Heart right ventricle (tissue), 16 donors: ENCODE data around the gene RFXAP. TPM values are rescaled to one million over a fixed set of nuclear protein-coding genes. Genes with fewer than 3 reads are reported as not detected.

Source experiments
- ATAC-seq, 8 donors: fragments of 200-7000 bp; cut with Tn5 transposase; one replicate each; pipeline ENCODE4 v1.9.1; 2020; ENCODE audit warnings: mild to moderate bottlenecking in 8 of 8, moderate library complexity in 8 of 8, moderate number of reproducible peaks in 1 of 8
- DNase-seq, 2 donors: peaks; one replicate each; pipeline ENCODE4 v3.0.0-alpha.2; 2020
- H3K27ac ChIP-seq, 10 donors: fragments of 200-600 bp; sonication (generic) in 2 of 10; one replicate each; pipeline versions ENCODE4 v1.5.0 to v1.8.0; 2020 to 2022; ENCODE audit warnings: mild to moderate bottlenecking in 3 of 10
- H3K27me3 ChIP-seq, 7 donors: fragments of 200-600 bp; one replicate each; pipeline ENCODE4 v1.8.0; 2021 to 2022; ENCODE audit warnings: mild to moderate bottlenecking in 2 of 7
- H3K36me3 ChIP-seq, 9 donors: fragments of 200-600 bp; sonication (generic) in 1 of 9; one replicate each; pipeline versions ENCODE4 v1.5.0 to v1.8.0; 2020 to 2022; ENCODE audit warnings: mild to moderate bottlenecking in 2 of 9
- H3K4me1 ChIP-seq, 9 donors: fragments of 200-600 bp; sonication (generic) in 1 of 9; one replicate each; pipeline versions ENCODE4 v1.5.0 to v1.8.0; 2020 to 2022; ENCODE audit warnings: mild to moderate bottlenecking in 4 of 9
- H3K4me3 ChIP-seq, 10 donors: fragments of 200-600 bp; sonication (generic) in 2 of 10; one replicate each; pipeline versions ENCODE4 v1.5.0 to v1.8.0; 2020 to 2022; ENCODE audit warnings: mild to moderate bottlenecking in 7 of 10, moderate library complexity in 2 of 10
- H3K9me3 ChIP-seq, 11 donors: fragments of 200-600 bp in 10 of 11; sonication (generic) in 2 of 11; one replicate each; pipeline versions ENCODE4 v1.5.0 to v1.8.0; 2013 to 2022; ENCODE audit warnings: mild to moderate bottlenecking in 2 of 11, control low read depth in 1 of 11, moderate library complexity in 1 of 11
- CTCF ChIP-seq, 9 donors: fragments of 200-600 bp; sonication (generic) in 2 of 9; IDR thresholded peaks; one replicate each; pipeline versions ENCODE4 v1.5.0 to v1.8.0; 2021 to 2022; ENCODE audit warnings: antibody characterized with exemption in 9 of 9, mild to moderate bottlenecking in 5 of 9, moderate library complexity in 1 of 9
- WGBS, 2 donors: extraction: QIAGEN DNeasy Blood & Tissue Kit; methylation state at CpG; one replicate each; pipeline ENCODE4 v1.1.7; 2013; ENCODE audit warnings: inconsistent platforms in 1 of 2; 5-methylcytosine and 5-hydroxymethylcytosine counted together
- intact Hi-C, 10 donors: fragments of 100-400 bp; cut with DNase I; formaldehyde crosslinking; loops; one replicate each; pipeline versions ENCODE4 v1.11.1 to v1.14.2; 2022
- polyA plus RNA-seq, 2 donors: library from polyadenylated mRNA; stranded (reverse); fragments of 200-250 nt; gene quantifications; one replicate each; pipeline ENCODE4 v1.2.3, GENCODE V29; 2013
- total RNA-seq, 10 donors: library from RNA; stranded (reverse); fragmentation: NEBNext Ultra II Directional in 3 of 10; extraction: Animal tissue kit (Norgen Biotek cat#: 25700) in 3 of 10; gene quantifications; one replicate each; pipeline versions ENCODE4 v1.2.1 to v1.2.4, GENCODE V29; 2021 to 2023
- donor health status: Arrhythmogenic right ventricular cardiomyopathy.
- donor health status: ischemic (EF 13 %, LVEDD 7.1; RV severe dilation, severe dysfunction).
- donor health status: healthy with polysubstance abuse.
- donor health status: DM: no; HTN: yes; CAD: no.
- donor health status: DM: no; HTN: no; CAD: no.
- donor health status: ischemic (EF 25% LVEDD 6.9; RV normal size, moderate dysfunction).
- donor health status: ischemic (EF 25% LVEDD 5.7; RV mildly dilated, moderate dysfunction).
- donor health status: healthy.
- donor health status: DM: yes; HTN: yes; CAD: no.
- donor health status: Ischemic cardiomyopathy.
- donor health status: ischemic (EF 35%, LVEDD 5.7; RV mildly dilated, moderate dysfunction).
- donor health status: nonischemic (EF 11% LVEDD 7.7; RV severe dilation, severe dysfunction).
- donor health status: DM: yes; HTN: yes; CAD: no.
- donor health status: PGD.
- donor health status: ischemic (EF 29% LVEDD 5.4; RV normal size, mild dysfunction).
- donor health status: nonischemic (EF 23%, LVEDD 6.1; RV moderate dilation, normal function).

The RFXAP gene
- total and polyA plus RNA-seq, 12 donors, result 2.0 to 6.9 (median 3.7) TPM

- Histone ChIP-seq H3K4me1 (no peaks in the 10 kb centered on the region), H3K36me3 (no peaks in the 10 kb centered on the region), H3K9me3 (no peaks in the 10 kb centered on the region), H3K4me3 (no peak overlapping the region), H3K27me3 (peaks cover 0 to 8% (median 0%) of the 10 kb centered on the region in 7 donors), H3K27ac (no peak overlapping the region)
- TF ChIP-seq CTCF (IDR thresholded peaks at IDR 0.05), result no peak
- DNase-seq (no peak), ATAC-seq (no peak)
- intact Hi-C loops, result no loop called here
- WGBS, 2 donors, result 92 to 99% methylated on average over 2 of the region's 2 CpGs
Observed at GRCh38 chr13:36806102-36806501, 12.9 kb upstream of the RFXAP start.

GRCh38 chr13:36807616-36808015 is 11.4 kb upstream of the RFXAP start:
- WGBS, 2 donors, result 84 to 88% methylated on average over 2 of the region's 2 CpGs

GRCh38 chr13:36813225-36813624 is 5.8 kb upstream of the RFXAP start:
- WGBS, 2 donors, result 97 to 98% methylated on average over 1 of the region's 1 CpG
- intact Hi-C loops, result no loop called here
- ATAC-seq (no peak), DNase-seq (no peak)
- Histone ChIP-seq H3K4me3 (no peak overlapping the region), H3K9me3 (no peaks in the 10 kb centered on the region), H3K4me1 (peaks cover 0 to 7% (median 3%) of the 10 kb centered on the region in 9 donors), H3K27me3 (no peaks in the 10 kb centered on the region), H3K36me3 (no peaks in the 10 kb centered on the region), H3K27ac (no peak overlapping the region)
- no peak for TF ChIP-seq CTCF (IDR thresholded peaks at IDR 0.05)

More at GRCh38 chr13:36807616-36808015, 11.4 kb upstream of the RFXAP start:
- Histone ChIP-seq H3K4me3 (no peak overlapping the region), H3K27me3 (peaks cover 0 to 4% (median 0%) of the 10 kb centered on the region in 7 donors), H3K27ac (no peak overlapping the region), H3K4me1 (no peaks in the 10 kb centered on the region), H3K9me3 (no peaks in the 10 kb centered on the region), H3K36me3 (no peaks in the 10 kb centered on the region)
- TF ChIP-seq CTCF (IDR thresholded peaks at IDR 0.05), result no peak
- DNase-seq (no peak), ATAC-seq (no peak)
- intact Hi-C loops, result no loop called here

- no peak for DNase-seq
- no peak for TF ChIP-seq CTCF (IDR thresholded peaks at IDR 0.05)
- Histone ChIP-seq H3K4me3 (no peak overlapping the region), H3K9me3 (no peaks in the 10 kb centered on the region), H3K4me1 (peaks cover 0 to 12% (median 6%) of the 10 kb centered on the region in 9 donors), H3K36me3 (no peaks in the 10 kb centered on the region), H3K27me3 (no peaks in the 10 kb centered on the region), H3K27ac (no peak overlapping the region)
- 35 to 36% methylated on average over 9 of the region's 9 CpGs for WGBS, 2 donors
- intact Hi-C loops, result no loop called here
- ATAC-seq, result no peak
Observed at GRCh38 chr13:36814465-36814864, 4.6 kb upstream of the RFXAP start.
